ENCODE measurements around the gene RALGDS. TPM values are rescaled to one million over a fixed set of nuclear protein-coding genes. Genes with fewer than 3 reads are reported as not detected.

Gene RALGDS
- total and polyA plus RNA-seq, 2 of the 4 experiments (the other 2 are of a cell fraction), result 13.1 to 36.9 TPM

DNA sequence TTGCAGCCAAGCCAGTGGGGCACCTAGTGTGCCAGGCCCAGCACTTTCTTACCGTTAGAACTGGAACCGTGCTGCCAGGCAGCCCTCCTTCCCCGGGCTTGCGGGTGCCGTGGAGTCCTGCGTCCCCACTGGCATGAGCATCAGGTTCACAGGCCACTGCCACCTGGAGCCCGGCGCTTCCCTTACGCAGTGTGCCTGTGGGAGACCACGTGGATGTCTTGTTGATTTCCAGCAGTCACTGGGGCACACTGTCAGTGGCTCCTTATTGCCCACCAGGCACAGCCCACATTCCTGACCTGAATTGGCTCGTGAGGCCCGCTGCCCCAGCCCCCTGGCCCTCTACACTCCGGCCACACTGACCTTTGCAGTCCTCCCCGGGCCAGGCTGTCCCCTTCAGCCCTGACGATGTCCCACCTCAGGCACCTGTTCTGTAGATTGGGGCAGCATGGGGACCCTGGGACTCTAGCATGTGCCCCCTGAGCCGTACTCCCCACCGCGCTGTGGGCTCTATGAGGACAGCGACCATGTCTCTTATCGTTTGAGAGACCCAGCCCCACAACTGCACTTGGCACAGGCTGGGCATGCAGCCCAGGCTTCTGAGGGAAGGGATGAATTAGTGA, 69.6 kb downstream of the RALGDS start:
- peak overlapping the region; percentile 21 for H2AFZ ChIP-seq (replicated peaks; ENCODE audit: low read length, poor library complexity)
- no peak overlapping the region for H4K91ac ChIP-seq (ENCODE audit: insufficient read depth, low read depth, low read length)
- H3K4ac ChIP-seq (ENCODE audit: low read depth, low read length), result no peak overlapping the region
- CTCF ChIA-PET, result no interaction called here
- no peak overlapping the region for H2BK120ac ChIP-seq (ENCODE audit: low read depth, low read length)
- H3K4me1 ChIP-seq (ENCODE audit: control insufficient read depth, insufficient read depth, low read length), result no peaks in the 10 kb centered on the region; the same call in 1 of the 2 replicates
- no peak overlapping the region for H4K5ac ChIP-seq (ENCODE audit: low read depth, low read length)
- no peaks in the 10 kb centered on the region for H3K9me3 ChIP-seq (ENCODE audit: control insufficient read depth, insufficient read depth, low read length)
- POLR2A ChIA-PET (ENCODE audit: unreplicated experiment), result no interaction called here
- H3K27ac ChIP-seq (ENCODE audit: insufficient read depth, low read length), result no peak overlapping the region
- ATAC-seq (ENCODE audit: low read depth) (no peak), DNase-seq (no peak)
- BruUV-seq (replicated peaks), result no TSS peak
- no peak overlapping the region for H2BK15ac ChIP-seq (ENCODE audit: low read depth, low read length)
- H4K20me1 ChIP-seq (ENCODE audit: insufficient read depth, low read length), result peaks cover 8% of the 10 kb centered on the region
- dilution Hi-C loops (cut with HindIII; ENCODE audit: low sequenced_read_pairs, unreplicated experiment), result no loop called here
- H3K56ac ChIP-seq (ENCODE audit: extremely low read depth, insufficient read depth, low read length), result no peak overlapping the region
- no peak overlapping the region for H3K14ac ChIP-seq (replicated peaks; ENCODE audit: low read depth, low read length)
- no peak overlapping the region for H3K23ac ChIP-seq (ENCODE audit: low read depth, low read length)
- peaks cover 3 to 15% of the 10 kb centered on the region in 2 experiments; a peak in 3 of 4 replicates for H3K79me1 ChIP-seq (ENCODE audit: low read depth in 1 of 2, low read length in 2 of 2)
- H3K4me3 ChIP-seq (ENCODE audit: insufficient read depth, low read depth, low read length), result no peak overlapping the region
- peak overlapping the region; percentile 15 for H2AK9ac ChIP-seq (replicated peaks; ENCODE audit: low read depth, low read length, poor library complexity)
- H3K4me2 ChIP-seq (ENCODE audit: low read depth, low read length), result no peak overlapping the region
- in situ Hi-C loops (cut with MboI; ENCODE audit: low sequenced_read_pairs), result no loop called here
- no peak overlapping the region for H4K8ac ChIP-seq (ENCODE audit: low read depth in 2 of 2, low read length in 2 of 2)
- no peaks in the 10 kb centered on the region for H3K27me3 ChIP-seq (ENCODE audit: control insufficient read depth, insufficient read depth, low read length)
- WGBS, 2 experiments (ENCODE audit: extremely low coverage in 2 of 2, insufficient read length in 1 of 2), result 98% methylated on average over 12 of the region's 20 CpGs; no CpG with 5 or more reads in 1 of the 2 experiments
- no peak overlapping the region for H3K18ac ChIP-seq (ENCODE audit: low read depth, low read length)
- no peak overlapping the region for H2BK20ac ChIP-seq (ENCODE audit: low read depth, low read length)
- H3K9ac ChIP-seq (ENCODE audit: low read depth, low read length), result no peak overlapping the region
- intact Hi-C loops (cut with micrococcal nuclease), result no loop called here
- no peak overlapping the region for H2AK5ac ChIP-seq (ENCODE audit: low read depth, low read length)
- no peaks in the 10 kb centered on the region for H3K9me1 ChIP-seq (ENCODE audit: insufficient read depth, low read length)
- no peak for TF ChIP-seq POLR2A (IDR thresholded peaks at IDR 0.05; ENCODE audit: low read depth, low read length)
- TF ChIP-seq USF2 (IDR thresholded peaks at IDR 0.05; ENCODE audit: low read depth, low read length), result no peak
- TF ChIP-seq NFE2L2 (IDR thresholded peaks at IDR 0.05; ENCODE audit: low read depth, low read length), result no peak
- no peak for TF ChIP-seq ELK1 (IDR thresholded peaks at IDR 0.05; ENCODE audit: borderline replicate concordance, low read depth, low read length)
- TF ChIP-seq CHD1 (IDR thresholded peaks at IDR 0.05; ENCODE audit: low read depth, low read length), result no peak
- no peak for TF ChIP-seq RFX5 (IDR thresholded peaks at IDR 0.05; ENCODE audit: low read depth, low read length)
- no peak for TF ChIP-seq MXI1 (IDR thresholded peaks at IDR 0.05; ENCODE audit: borderline replicate concordance, low read depth, low read length)
- no peak for TF ChIP-seq MAFK (IDR thresholded peaks at IDR 0.05; ENCODE audit: low read depth, low read length)
- no peak for TF ChIP-seq RCOR1 (IDR thresholded peaks at IDR 0.05; ENCODE audit: insufficient replicate concordance, low read length)
- no peak for TF ChIP-seq BHLHE40 (IDR thresholded peaks at IDR 0.05; ENCODE audit: low read depth, low read length)
- no peak for TF ChIP-seq RAD21 (IDR thresholded peaks at IDR 0.05; ENCODE audit: low read length)
- TF ChIP-seq CTCF (conservative IDR thresholded peaks at IDR 0.05; ENCODE audit: low read depth, low read length), result no peak
- no peak for TF ChIP-seq CEBPB (IDR thresholded peaks at IDR 0.05; ENCODE audit: low read depth, low read length)
- TF ChIP-seq MAZ (IDR thresholded peaks at IDR 0.05; ENCODE audit: borderline replicate concordance, low read depth, low read length), result no peak
- no peak overlapping the region for H2BK5ac ChIP-seq (ENCODE audit: low read depth, low read length, poor library complexity, severe bottlenecking)
- H3K36me3 ChIP-seq (ENCODE audit: control insufficient read depth, insufficient read depth, low read length), result peaks cover 62% of the 10 kb centered on the region

Measured in IMR-90 (cell line).